ENCODE data around the gene ANXA2R. TPM values are rescaled to one million over a fixed set of nuclear protein-coding genes. Genes with fewer than 3 reads are reported as not detected.

Gene ANXA2R
- total and polyA plus RNA-seq, 2 of the 13 experiments (the other 11 are each of a cell fraction or from before 2014, with no cell fraction given): 0.95 to 1.3 TPM

- TF ChIP-seq ZNF740 (CRISPR knock-in tag; IDR thresholded peaks at IDR 0.05) (no peak), SAP130 (CRISPR knock-in tag; IDR thresholded peaks at IDR 0.05; ENCODE audit: low read depth) (0 out of 2 replicates have a peak, but pooled peaks have one; percentile 11), HMG20B (CRISPR knock-in tag; conservative IDR thresholded peaks at IDR 0.05) (no peak), ZFP91 (CRISPR knock-in tag; IDR thresholded peaks at IDR 0.05; ENCODE audit: borderline replicate concordance) (peak; percentile 57; the same call in 1 of the 2 replicates), ZBTB10 (CRISPR knock-in tag; IDR thresholded peaks at IDR 0.05; ENCODE audit: borderline replicate concordance) (no peak), ATF6 (CRISPR knock-in tag; conservative IDR thresholded peaks at IDR 0.05) (no peak), RBAK (CRISPR knock-in tag; IDR thresholded peaks at IDR 0.05) (no peak), SP5 (CRISPR knock-in tag; IDR thresholded peaks at IDR 0.05; ENCODE audit: borderline replicate concordance, low read depth) (no peak), ZNF605 (CRISPR knock-in tag; IDR thresholded peaks at IDR 0.05) (no peak), CEBPG (CRISPR knock-in tag; IDR thresholded peaks at IDR 0.05) (no peak), ZFX (CRISPR knock-in tag; IDR thresholded peaks at IDR 0.05; ENCODE audit: low read depth) (peak; percentile 45; the same call in 1 of the 2 replicates), HIC2 (CRISPR knock-in tag; IDR thresholded peaks at IDR 0.05; ENCODE audit: low read depth) (no peak), ZNF570 (CRISPR knock-in tag; IDR thresholded peaks at IDR 0.05; ENCODE audit: borderline replicate concordance) (no peak)
- TF ChIP-seq, protein P1, sequence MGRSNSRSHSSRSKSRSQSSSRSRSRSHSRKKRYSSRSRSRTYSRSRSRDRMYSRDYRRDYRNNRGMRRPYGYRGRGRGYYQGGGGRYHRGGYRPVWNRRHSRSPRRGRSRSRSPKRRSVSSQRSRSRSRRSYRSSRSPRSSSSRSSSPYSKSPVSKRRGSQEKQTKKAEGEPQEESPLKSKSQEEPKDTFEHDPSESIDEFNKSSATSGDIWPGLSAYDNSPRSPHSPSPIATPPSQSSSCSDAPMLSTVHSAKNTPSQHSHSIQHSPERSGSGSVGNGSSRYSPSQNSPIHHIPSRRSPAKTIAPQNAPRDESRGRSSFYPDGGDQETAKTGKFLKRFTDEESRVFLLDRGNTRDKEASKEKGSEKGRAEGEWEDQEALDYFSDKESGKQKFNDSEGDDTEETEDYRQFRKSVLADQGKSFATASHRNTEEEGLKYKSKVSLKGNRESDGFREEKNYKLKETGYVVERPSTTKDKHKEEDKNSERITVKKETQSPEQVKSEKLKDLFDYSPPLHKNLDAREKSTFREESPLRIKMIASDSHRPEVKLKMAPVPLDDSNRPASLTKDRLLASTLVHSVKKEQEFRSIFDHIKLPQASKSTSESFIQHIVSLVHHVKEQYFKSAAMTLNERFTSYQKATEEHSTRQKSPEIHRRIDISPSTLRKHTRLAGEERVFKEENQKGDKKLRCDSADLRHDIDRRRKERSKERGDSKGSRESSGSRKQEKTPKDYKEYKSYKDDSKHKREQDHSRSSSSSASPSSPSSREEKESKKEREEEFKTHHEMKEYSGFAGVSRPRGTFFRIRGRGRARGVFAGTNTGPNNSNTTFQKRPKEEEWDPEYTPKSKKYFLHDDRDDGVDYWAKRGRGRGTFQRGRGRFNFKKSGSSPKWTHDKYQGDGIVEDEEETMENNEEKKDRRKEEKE (IDR thresholded peaks at IDR 0.05): no peak
- TF ChIP-seq, protein P2, sequence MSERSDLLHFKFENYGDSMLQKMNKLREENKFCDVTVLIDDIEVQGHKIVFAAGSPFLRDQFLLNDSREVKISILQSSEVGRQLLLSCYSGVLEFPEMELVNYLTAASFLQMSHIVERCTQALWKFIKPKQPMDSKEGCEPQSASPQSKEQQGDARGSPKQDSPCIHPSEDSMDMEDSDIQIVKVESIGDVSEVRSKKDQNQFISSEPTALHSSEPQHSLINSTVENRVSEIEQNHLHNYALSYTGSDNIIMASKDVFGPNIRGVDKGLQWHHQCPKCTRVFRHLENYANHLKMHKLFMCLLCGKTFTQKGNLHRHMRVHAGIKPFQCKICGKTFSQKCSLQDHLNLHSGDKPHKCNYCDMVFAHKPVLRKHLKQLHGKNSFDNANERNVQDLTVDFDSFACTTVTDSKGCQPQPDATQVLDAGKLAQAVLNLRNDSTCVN (CRISPR knock-in tag; IDR thresholded peaks at IDR 0.05; ENCODE audit: borderline replicate concordance): no peak
These were observed 39.8 kb downstream of the ANXA2R start (continued) for GRCh38 chr5:43000111-43000840.
